HepG2 (cell line): ENCODE data around the gene ADSS1. TPM values are rescaled to one million over a fixed set of nuclear protein-coding genes. Genes with fewer than 3 reads are reported as not detected.
A peak's percentile ranks its signal among the peaks of the same experiment; 100 is the strongest.

Source experiments
- ATF7-NPFF ChIP-seq: sonication (generic); formaldehyde crosslinking; IDR thresholded peaks from 2 replicates; pipeline ENCODE4 v1.8.1; 2023; ENCODE audit warnings: mild to moderate bottlenecking, low read depth, missing genetic modification reagents, moderate library complexity
- CEBPG ChIP-seq: IDR thresholded peaks from 2 replicates; pipeline ENCODE4 v1.6.1; 2016
- ETV5 ChIP-seq: IDR thresholded peaks from 2 replicates; pipeline ENCODE4 v1.6.1; 2018; ENCODE audit warnings: missing biosample characterization, missing genetic modification reagents, inconsistent platforms, borderline replicate concordance
- HDAC1 ChIP-seq: sonication (generic); formaldehyde crosslinking; IDR thresholded peaks from 2 replicates; pipeline ENCODE4 v1.5.1; 2020; ENCODE audit warnings: mild to moderate bottlenecking, missing genetic modification reagents
- PHF21A ChIP-seq: sonication (generic); formaldehyde crosslinking; IDR thresholded peaks from 2 replicates; pipeline ENCODE4 v1.5.0; 2020; ENCODE audit warnings: mild to moderate bottlenecking, missing genetic modification reagents
- RARG ChIP-seq: sonication (generic); formaldehyde crosslinking; IDR thresholded peaks from 2 replicates; pipeline ENCODE4 v1.4.0; 2020; ENCODE audit warnings: low read depth, mild to moderate bottlenecking, missing genetic modification reagents
- RELA ChIP-seq: sonication (generic); formaldehyde crosslinking; IDR thresholded peaks from 2 replicates; pipeline ENCODE4 v1.4.0; 2020; ENCODE audit warnings: missing genetic modification reagents
- SAFB2 ChIP-seq: sonication (generic); formaldehyde crosslinking; IDR thresholded peaks from 2 replicates; pipeline ENCODE4 v1.5.1; 2020; ENCODE audit warnings: missing genetic modification reagents, low read depth, mild to moderate bottlenecking, borderline replicate concordance
- SIX4 ChIP-seq: sonication (generic); formaldehyde crosslinking; IDR thresholded peaks from 2 replicates; pipeline ENCODE4 v1.4.0; 2020; ENCODE audit warnings: missing genetic modification reagents
- SRY ChIP-seq: sonication (generic); formaldehyde crosslinking; IDR thresholded peaks from 2 replicates; pipeline ENCODE4 v1.8.0; 2022; ENCODE audit warnings: mild to moderate bottlenecking, missing genetic modification reagents
- TBL1XR1 ChIP-seq: fragments of 150-350 bp; IDR thresholded peaks from 2 replicates; pipeline ENCODE4 v1.6.1; 2014; ENCODE audit warnings: borderline replicate concordance, low read length; ENCODE audit not compliant: partially characterized antibody
- TBX3 ChIP-seq: fragments of 450-650 bp; IDR thresholded peaks from 2 replicates; pipeline ENCODE4 v1.6.1; 2017; ENCODE audit warnings: antibody characterized with exemption, mild to moderate bottlenecking, inconsistent platforms, borderline replicate concordance
- THAP11 ChIP-seq: IDR thresholded peaks from 2 replicates; pipeline ENCODE4 v1.6.1; 2016; ENCODE audit warnings: missing biosample characterization, missing genetic modification reagents
- ZIK1 ChIP-seq: sonication (generic); formaldehyde crosslinking; IDR thresholded peaks from 2 replicates; pipeline ENCODE4 v1.5.0; 2020; ENCODE audit warnings: mild to moderate bottlenecking, low read depth, missing genetic modification reagents, borderline replicate concordance
- ZNF34 ChIP-seq: sonication (generic); formaldehyde crosslinking; IDR thresholded peaks from 2 replicates; pipeline ENCODE4 v1.4.0; 2020; ENCODE audit warnings: mild to moderate bottlenecking, missing genetic modification reagents, borderline replicate concordance
- ZNF44 ChIP-seq: sonication (generic); formaldehyde crosslinking; IDR thresholded peaks from 2 replicates; pipeline ENCODE4 v1.5.1; 2020; ENCODE audit warnings: mild to moderate bottlenecking, missing genetic modification reagents
- ZNF570 ChIP-seq: sonication (generic); formaldehyde crosslinking; IDR thresholded peaks from 2 replicates; pipeline ENCODE4 v1.4.0; 2020; ENCODE audit warnings: mild to moderate bottlenecking, missing genetic modification reagents, borderline replicate concordance
- ZNF788 ChIP-seq: sonication (generic); formaldehyde crosslinking; IDR thresholded peaks from 2 replicates; pipeline ENCODE4 v1.5.0; 2020; ENCODE audit warnings: mild to moderate bottlenecking, missing genetic modification reagents, borderline replicate concordance
- polyA plus RNA-seq, 8 experiments: library from polyadenylated mRNA; depleted of rRNA in 3 of 8; stranded (reverse) in 7 of 8; unstranded in 1 of 8; fragments of >200 nt; fragmentation: Illumina TruSeq in 4 of 8; extraction: Trizol in 4 of 8; gene quantifications; 2 replicates each; pipeline versions ENCODE4 v1.2.1 to v1.2.3, GENCODE V29; 2011 to 2016; ENCODE audit warnings: low read depth in 4 of 8, missing spikeins in 1 of 8, mixed read lengths in 1 of 8; ENCODE audit not compliant: insufficient read depth in 1 of 8
- total RNA-seq, 5 experiments: library from RNA; depleted of rRNA; stranded (reverse); fragments of >200 nt; fragmentation: Illumina TruSeq; extraction: Trizol; gene quantifications; 2 replicates each; pipeline ENCODE4 v1.2.3, GENCODE V29; 2016; ENCODE audit warnings: low read depth in 1 of 5
- TF ChIP-seq, protein P1 (sequence below): sonication (generic); formaldehyde crosslinking; IDR thresholded peaks from 2 replicates; pipeline ENCODE4 v1.4.0; 2020; ENCODE audit warnings: missing genetic modification reagents
- TF ChIP-seq, protein P2 (sequence below): sonication (generic); formaldehyde crosslinking; IDR thresholded peaks from 2 replicates; pipeline ENCODE4 v1.8.0; 2022; ENCODE audit warnings: low read depth, missing genetic modification reagents
- TF ChIP-seq, protein P3 (sequence below): sonication (generic); formaldehyde crosslinking; conservative IDR thresholded peaks from 2 replicates; pipeline ENCODE4 v1.5.0; 2020; ENCODE audit warnings: missing genetic modification reagents
- TF ChIP-seq, protein P4 (sequence below): sonication (generic); formaldehyde crosslinking; IDR thresholded peaks from 2 replicates; pipeline ENCODE4 v1.4.0; 2020; ENCODE audit warnings: missing genetic modification reagents, borderline replicate concordance

ADSS1 gene
- total and polyA plus RNA-seq, 2 of the 13 experiments (the other 11 are each of a cell fraction or from before 2014, with no cell fraction given), result 1.0 to 36.7 TPM

DNA sequence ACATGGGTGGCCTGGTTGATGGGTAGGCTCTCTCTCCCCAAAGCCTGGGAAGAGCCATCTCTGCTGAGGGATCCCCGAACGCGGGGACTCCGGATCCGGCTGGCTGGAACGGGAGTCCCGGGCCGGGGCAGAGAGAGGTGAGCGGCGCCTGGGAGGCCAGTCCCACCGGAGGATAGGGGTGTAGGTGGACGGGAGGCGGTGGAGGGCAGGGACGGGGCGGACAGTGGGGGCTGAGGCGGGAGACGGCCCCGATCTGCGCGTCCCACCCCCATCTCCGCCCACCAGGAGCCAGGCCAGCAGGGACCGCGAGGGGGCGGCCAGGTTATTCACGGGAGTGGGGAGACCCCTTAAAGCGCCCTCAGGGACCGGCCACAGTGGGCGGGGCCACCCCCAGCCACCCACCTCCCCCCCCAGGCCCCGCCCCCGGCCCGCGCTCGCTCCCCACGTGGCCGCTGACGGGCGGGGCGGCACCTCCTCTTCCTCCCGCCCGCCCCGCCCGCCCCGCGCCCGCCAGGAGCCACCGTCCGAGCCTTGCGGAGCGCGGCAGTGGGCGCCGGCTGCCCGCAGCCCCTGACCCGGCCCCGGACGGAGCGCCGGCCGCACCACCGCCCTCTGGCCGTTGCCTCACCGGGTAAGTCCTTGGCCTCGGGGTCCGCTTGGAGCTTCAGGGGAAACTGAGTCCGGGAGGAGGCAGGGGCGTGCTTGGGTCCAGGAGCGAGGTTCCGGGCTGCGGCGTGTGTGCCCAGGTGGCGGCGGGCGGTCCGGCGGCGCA lies 34.7 kb upstream of the ADSS1 start, which contains the start of gene INF2 (continued):
- TF ChIP-seq RELA (no peak), SRY (CRISPR knock-in tag) (peak; percentile 48; the same call in 1 of the 2 replicates), THAP11 (CRISPR knock-in tag) (0 out of 2 replicates have a peak, but pooled peaks have one; percentile 7), ATF7-NPFF (0 out of 2 replicates have a peak, but pooled peaks have one; percentile 67), RARG (CRISPR knock-in tag) (no peak), ZNF44 (CRISPR knock-in tag) (no peak), TBL1XR1 (no peak), HDAC1 (CRISPR knock-in tag) (peak; percentile 59), ZIK1 (CRISPR knock-in tag) (0 out of 2 replicates have a peak, but pooled peaks have one; percentile 4), SIX4 (no peak), ZNF34 (no peak), CEBPG (no peak), SAFB2 (CRISPR knock-in tag) (no peak), TBX3 (no peak), ZNF788 (CRISPR knock-in tag) (0 out of 2 replicates have a peak, but pooled peaks have one; percentile 22), ETV5 (CRISPR knock-in tag) (0 out of 2 replicates have a peak, but pooled peaks have one; percentile 30), PHF21A (CRISPR knock-in tag) (0 out of 2 replicates have a peak, but pooled peaks have one; percentile 43), ZNF570 (CRISPR knock-in tag) (no peak)
- TF ChIP-seq, protein P1, sequence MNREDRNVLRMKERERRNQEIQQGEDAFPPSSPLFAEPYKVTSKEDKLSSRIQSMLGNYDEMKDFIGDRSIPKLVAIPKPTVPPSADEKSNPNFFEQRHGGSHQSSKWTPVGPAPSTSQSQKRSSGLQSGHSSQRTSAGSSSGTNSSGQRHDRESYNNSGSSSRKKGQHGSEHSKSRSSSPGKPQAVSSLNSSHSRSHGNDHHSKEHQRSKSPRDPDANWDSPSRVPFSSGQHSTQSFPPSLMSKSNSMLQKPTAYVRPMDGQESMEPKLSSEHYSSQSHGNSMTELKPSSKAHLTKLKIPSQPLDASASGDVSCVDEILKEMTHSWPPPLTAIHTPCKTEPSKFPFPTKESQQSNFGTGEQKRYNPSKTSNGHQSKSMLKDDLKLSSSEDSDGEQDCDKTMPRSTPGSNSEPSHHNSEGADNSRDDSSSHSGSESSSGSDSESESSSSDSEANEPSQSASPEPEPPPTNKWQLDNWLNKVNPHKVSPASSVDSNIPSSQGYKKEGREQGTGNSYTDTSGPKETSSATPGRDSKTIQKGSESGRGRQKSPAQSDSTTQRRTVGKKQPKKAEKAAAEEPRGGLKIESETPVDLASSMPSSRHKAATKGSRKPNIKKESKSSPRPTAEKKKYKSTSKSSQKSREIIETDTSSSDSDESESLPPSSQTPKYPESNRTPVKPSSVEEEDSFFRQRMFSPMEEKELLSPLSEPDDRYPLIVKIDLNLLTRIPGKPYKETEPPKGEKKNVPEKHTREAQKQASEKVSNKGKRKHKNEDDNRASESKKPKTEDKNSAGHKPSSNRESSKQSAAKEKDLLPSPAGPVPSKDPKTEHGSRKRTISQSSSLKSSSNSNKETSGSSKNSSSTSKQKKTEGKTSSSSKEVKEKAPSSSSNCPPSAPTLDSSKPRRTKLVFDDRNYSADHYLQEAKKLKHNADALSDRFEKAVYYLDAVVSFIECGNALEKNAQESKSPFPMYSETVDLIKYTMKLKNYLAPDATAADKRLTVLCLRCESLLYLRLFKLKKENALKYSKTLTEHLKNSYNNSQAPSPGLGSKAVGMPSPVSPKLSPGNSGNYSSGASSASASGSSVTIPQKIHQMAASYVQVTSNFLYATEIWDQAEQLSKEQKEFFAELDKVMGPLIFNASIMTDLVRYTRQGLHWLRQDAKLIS (CRISPR knock-in tag), result no peak
- TF ChIP-seq, protein P2, sequence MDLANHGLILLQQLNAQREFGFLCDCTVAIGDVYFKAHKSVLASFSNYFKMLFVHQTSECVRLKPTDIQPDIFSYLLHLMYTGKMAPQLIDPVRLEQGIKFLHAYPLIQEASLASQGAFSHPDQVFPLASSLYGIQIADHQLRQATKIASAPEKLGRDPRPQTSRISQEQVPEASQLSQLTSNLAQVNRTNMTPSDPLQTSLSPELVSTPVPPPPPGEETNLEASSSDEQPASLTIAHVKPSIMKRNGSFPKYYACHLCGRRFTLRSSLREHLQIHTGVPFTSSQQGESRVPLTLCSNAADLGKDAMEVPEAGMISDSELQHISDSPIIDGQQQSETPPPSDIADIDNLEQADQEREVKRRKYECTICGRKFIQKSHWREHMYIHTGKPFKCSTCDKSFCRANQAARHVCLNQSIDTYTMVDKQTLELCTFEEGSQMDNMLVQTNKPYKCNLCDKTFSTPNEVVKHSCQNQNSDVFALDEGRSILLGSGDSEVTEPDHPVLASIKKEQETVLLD (CRISPR knock-in tag), result 0 out of 2 replicates have a peak, but pooled peaks have one; percentile 33
- TF ChIP-seq, protein P3, sequence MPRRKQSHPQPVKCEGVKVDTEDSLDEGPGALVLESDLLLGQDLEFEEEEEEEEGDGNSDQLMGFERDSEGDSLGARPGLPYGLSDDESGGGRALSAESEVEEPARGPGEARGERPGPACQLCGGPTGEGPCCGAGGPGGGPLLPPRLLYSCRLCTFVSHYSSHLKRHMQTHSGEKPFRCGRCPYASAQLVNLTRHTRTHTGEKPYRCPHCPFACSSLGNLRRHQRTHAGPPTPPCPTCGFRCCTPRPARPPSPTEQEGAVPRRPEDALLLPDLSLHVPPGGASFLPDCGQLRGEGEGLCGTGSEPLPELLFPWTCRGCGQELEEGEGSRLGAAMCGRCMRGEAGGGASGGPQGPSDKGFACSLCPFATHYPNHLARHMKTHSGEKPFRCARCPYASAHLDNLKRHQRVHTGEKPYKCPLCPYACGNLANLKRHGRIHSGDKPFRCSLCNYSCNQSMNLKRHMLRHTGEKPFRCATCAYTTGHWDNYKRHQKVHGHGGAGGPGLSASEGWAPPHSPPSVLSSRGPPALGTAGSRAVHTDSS (CRISPR knock-in tag), result no peak
- TF ChIP-seq, protein P4, sequence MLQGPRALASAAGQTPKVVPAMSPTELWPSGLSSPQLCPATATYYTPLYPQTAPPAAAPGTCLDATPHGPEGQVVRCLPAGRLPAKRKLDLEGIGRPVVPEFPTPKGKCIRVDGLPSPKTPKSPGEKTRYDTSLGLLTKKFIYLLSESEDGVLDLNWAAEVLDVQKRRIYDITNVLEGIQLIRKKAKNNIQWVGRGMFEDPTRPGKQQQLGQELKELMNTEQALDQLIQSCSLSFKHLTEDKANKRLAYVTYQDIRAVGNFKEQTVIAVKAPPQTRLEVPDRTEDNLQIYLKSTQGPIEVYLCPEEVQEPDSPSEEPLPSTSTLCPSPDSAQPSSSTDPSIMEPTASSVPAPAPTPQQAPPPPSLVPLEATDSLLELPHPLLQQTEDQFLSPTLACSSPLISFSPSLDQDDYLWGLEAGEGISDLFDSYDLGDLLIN (CRISPR knock-in tag), result no peak
